H9 (cell line): Measurements from ENCODE around the gene RERE. TPM values are rescaled to one million over a fixed set of nuclear protein-coding genes. Genes with fewer than 3 reads are reported as not detected.

ENCODE experiments used
- DNase-seq: peaks from one replicate; pipeline ENCODE4 v3.0.0-alpha.2; 2017
- H2AFZ ChIP-seq: one replicate; pipeline ENCODE4 v1.6.1; 2013; ENCODE audit warnings: mild to moderate bottlenecking, low read length, control low read depth, moderate library complexity
- H2AK5ac ChIP-seq: 2 replicates; pipeline ENCODE4 v1.6.1; 2013; ENCODE audit warnings: low read length, control low read depth, mixed read lengths; ENCODE audit not compliant: insufficient read length
- H2BK120ac ChIP-seq: one replicate; pipeline ENCODE4 v1.6.1; 2013; ENCODE audit warnings: low read depth, mild to moderate bottlenecking, low read length, control low read depth, inconsistent platforms; ENCODE audit not compliant: poor library complexity, severe bottlenecking
- H2BK12ac ChIP-seq: 2 replicates; pipeline ENCODE4 v1.6.1; 2013; ENCODE audit warnings: low read length, control low read depth, mixed read lengths, low read depth; ENCODE audit not compliant: insufficient read length
- H2BK15ac ChIP-seq: 2 replicates; pipeline ENCODE4 v1.6.1; 2013; ENCODE audit warnings: low read depth, low read length, control low read depth
- H2BK20ac ChIP-seq: one replicate; pipeline ENCODE4 v1.6.1; 2013; ENCODE audit warnings: low read depth, mild to moderate bottlenecking, low read length, control low read depth, inconsistent platforms; ENCODE audit not compliant: poor library complexity, severe bottlenecking
- H2BK5ac ChIP-seq: 2 replicates; pipeline ENCODE4 v1.6.1; 2013; ENCODE audit warnings: low read length, control low read depth, mixed read lengths; ENCODE audit not compliant: insufficient read length
- H3K14ac ChIP-seq: 2 replicates; pipeline ENCODE4 v1.6.1; 2013; ENCODE audit warnings: low read length, control low read depth; ENCODE audit not compliant: insufficient read depth
- H3K18ac ChIP-seq: 2 replicates; pipeline ENCODE4 v1.6.1; 2013; ENCODE audit warnings: low read depth, mild to moderate bottlenecking, mixed read lengths, low read length, control low read depth; ENCODE audit not compliant: insufficient read length
- H3K23ac ChIP-seq: 2 replicates; pipeline ENCODE4 v1.6.1; 2013; ENCODE audit warnings: low read length, control low read depth, mixed read lengths, low read depth; ENCODE audit not compliant: insufficient read length
- H3K23me2 ChIP-seq: 2 replicates; pipeline ENCODE4 v1.6.1; 2013; ENCODE audit warnings: low read depth, mild to moderate bottlenecking, mixed read lengths, low read length, control low read depth; ENCODE audit not compliant: insufficient read length, poor library complexity, severe bottlenecking
- H3K27ac ChIP-seq: 2 replicates; pipeline ENCODE4 v1.5.1; 2013; ENCODE audit warnings: low read length, control low read depth, mixed read lengths, low read depth; ENCODE audit not compliant: insufficient read length
- H3K27me3 ChIP-seq: 2 replicates; pipeline ENCODE4 v1.6.1; 2013; ENCODE audit warnings: low read length, control low read depth, inconsistent platforms; ENCODE audit not compliant: insufficient read depth
- H3K4ac ChIP-seq: 2 replicates; pipeline ENCODE4 v1.6.1; 2013; ENCODE audit warnings: low read depth, mild to moderate bottlenecking, control low read depth, inconsistent platforms, low read length, moderate library complexity
- H3K4me1 ChIP-seq: 2 replicates; pipeline ENCODE4 v1.6.1; 2013; ENCODE audit warnings: low read length, control low read depth, inconsistent platforms; ENCODE audit not compliant: insufficient read depth
- H3K4me2 ChIP-seq: 2 replicates; pipeline ENCODE4 v1.6.1; 2013; ENCODE audit warnings: low read length, control low read depth, mixed read lengths; ENCODE audit not compliant: insufficient read length, insufficient read depth
- H3K56ac ChIP-seq: 2 replicates; pipeline ENCODE4 v1.6.1; 2013; ENCODE audit warnings: low read depth, mild to moderate bottlenecking, mixed read lengths, low read length, control low read depth; ENCODE audit not compliant: insufficient read length
- H3K79me1 ChIP-seq: 2 replicates; pipeline ENCODE4 v1.6.1; 2013; ENCODE audit warnings: low read depth, mild to moderate bottlenecking, moderate library complexity, low read length, control low read depth, inconsistent platforms; ENCODE audit not compliant: insufficient read depth, poor library complexity, severe bottlenecking
- H3K79me2 ChIP-seq: 2 replicates; pipeline ENCODE4 v1.6.1; 2013; ENCODE audit warnings: low read length, control low read depth, inconsistent platforms; ENCODE audit not compliant: insufficient read depth
- H3K9ac ChIP-seq: 2 replicates; pipeline ENCODE4 v1.6.1; 2013; ENCODE audit warnings: low read length, control low read depth, mixed read lengths; ENCODE audit not compliant: insufficient read length; ENCODE audit errors: extremely low read depth
- H3K9me3 ChIP-seq: one replicate; pipeline ENCODE4 v1.6.1; 2013; ENCODE audit warnings: low read depth, low read length, inconsistent platforms; ENCODE audit not compliant: control insufficient read depth
- H3T11ph ChIP-seq: one replicate; pipeline ENCODE4 v1.6.1; 2013; ENCODE audit warnings: mild to moderate bottlenecking, low read length, control low read depth, inconsistent platforms
- H4K20me1 ChIP-seq: one replicate; pipeline ENCODE4 v1.6.1; 2013; ENCODE audit not compliant: control insufficient read depth, insufficient read length, insufficient read depth
- H4K5ac ChIP-seq: 2 replicates; pipeline ENCODE4 v1.6.1; 2013; ENCODE audit warnings: low read depth, mild to moderate bottlenecking, mixed read lengths, low read length, control low read depth; ENCODE audit not compliant: insufficient read length
- H4K8ac ChIP-seq: replicated peaks from 2 replicates; pipeline ENCODE4 v1.6.1; 2013; ENCODE audit warnings: low read length, control low read depth, mixed read lengths, low read depth; ENCODE audit not compliant: insufficient read length
- H4K91ac ChIP-seq: 2 replicates; pipeline ENCODE4 v1.6.1; 2013; ENCODE audit warnings: low read depth, mild to moderate bottlenecking, moderate library complexity, mixed read lengths, low read length, control low read depth; ENCODE audit not compliant: insufficient read length
- H3K27ac Mint-ChIP-seq, 3 experiments: 2 replicates in 2 of 3; 3 replicates in 1 of 3; pipeline ENCODE4 v1.8.0; 2020 to 2021; ENCODE audit warnings: mixed read lengths in 3 of 3, mild to moderate bottlenecking in 1 of 3, moderate library complexity in 1 of 3
- H3K27me3 Mint-ChIP-seq: 2 replicates; pipeline ENCODE4 v1.8.0; 2021; ENCODE audit warnings: low read depth, mild to moderate bottlenecking, moderate library complexity, mixed read lengths
- H3K36me3 Mint-ChIP-seq, 3 experiments: 2 replicates in 2 of 3; 3 replicates in 1 of 3; pipeline ENCODE4 v1.8.0; 2020 to 2021; ENCODE audit warnings: low read depth in 3 of 3, mixed read lengths in 3 of 3; ENCODE audit not compliant: insufficient read depth in 1 of 3
- H3K4me1 Mint-ChIP-seq, 2 experiments: 2 replicates each; pipeline ENCODE4 v1.8.0; 2020; ENCODE audit warnings: mixed read lengths in 2 of 2
- H3K4me3 Mint-ChIP-seq, 2 experiments: 2 replicates in 1 of 2; 3 replicates in 1 of 2; pipeline ENCODE4 v1.8.0; 2020 to 2021; ENCODE audit warnings: mild to moderate bottlenecking in 2 of 2, mixed read lengths in 2 of 2, moderate library complexity in 1 of 2
- H3K9me3 Mint-ChIP-seq, 2 experiments: 2 replicates in 1 of 2; 3 replicates in 1 of 2; pipeline ENCODE4 v1.8.0; 2020; ENCODE audit warnings: mild to moderate bottlenecking in 2 of 2, mixed read lengths in 2 of 2, moderate library complexity in 1 of 2
- CTCF ChIP-seq: fragments of 200-600 bp; sonication (generic); conservative IDR thresholded peaks from 3 replicates; pipeline ENCODE4 v1.8.0; 2021; ENCODE audit warnings: antibody characterized with exemption, mild to moderate bottlenecking
- WGBS: extraction: QIAGEN DNeasy Blood & Tissue Kit; methylation state at CpG from one replicate; pipeline ENCODE4 v1.1.7; 2013; ENCODE audit warnings: missing lambda C conversion rate, low lambda C conversion rate, mixed read lengths; ENCODE audit not compliant: insufficient read length; ENCODE audit errors: extremely low coverage; 5-methylcytosine and 5-hydroxymethylcytosine counted together
- total RNA-seq: library from RNA; stranded (reverse); gene quantifications from 2 replicates; pipeline ENCODE4 v1.2.1, GENCODE V29; 2021

The RERE gene
- total RNA-seq, 1 experiment from 2014 or later: 103 TPM

- H3K27me3 Mint-ChIP-seq: no peaks in the 10 kb centered on the region
- no peak for DNase-seq
- H3K9ac ChIP-seq: no peak overlapping the region
- H3K4me1 Mint-ChIP-seq: peaks cover 10 to 15% of the 10 kb centered on the region in 2 experiments
- no peak overlapping the region for H4K5ac ChIP-seq
- H3K27me3 ChIP-seq: no peaks in the 10 kb centered on the region
- H2BK15ac ChIP-seq: no peak overlapping the region
- no peak overlapping the region for H4K8ac ChIP-seq
- H3K79me1 ChIP-seq: peaks cover 3% of the 10 kb centered on the region
- no peak overlapping the region for H3K4me3 Mint-ChIP-seq
- H3K23me2 ChIP-seq: no peaks in the 10 kb centered on the region
- H3T11ph ChIP-seq: no peak overlapping the region
- WGBS: no CpG with 5 or more reads among the region's 2 CpGs
- H3K27ac Mint-ChIP-seq: no peak overlapping the region
- no peak overlapping the region for H2BK20ac ChIP-seq
- H3K56ac ChIP-seq: no peak overlapping the region
- H3K23ac ChIP-seq: no peak overlapping the region
- H3K9me3 ChIP-seq: no peaks in the 10 kb centered on the region
- no peak overlapping the region for H2BK120ac ChIP-seq
- H3K14ac ChIP-seq: no peak overlapping the region
- peaks cover 64% of the 10 kb centered on the region for H3K79me2 ChIP-seq
- no peak overlapping the region for H2BK5ac ChIP-seq
- H2AK5ac ChIP-seq: no peak overlapping the region
- TF ChIP-seq CTCF: no peak
- H3K9me3 Mint-ChIP-seq: no peaks in the 10 kb centered on the region
- H3K4ac ChIP-seq: no peak overlapping the region
- H4K91ac ChIP-seq: no peak overlapping the region
- no peaks in the 10 kb centered on the region for H3K36me3 Mint-ChIP-seq
- H4K20me1 ChIP-seq: no peaks in the 10 kb centered on the region
- H3K4me1 ChIP-seq: peaks cover 23% of the 10 kb centered on the region
- H2BK12ac ChIP-seq: no peak overlapping the region
- H3K27ac ChIP-seq: no peak overlapping the region
- no peak overlapping the region for H2AFZ ChIP-seq
- no peak overlapping the region for H3K18ac ChIP-seq
- H3K4me2 ChIP-seq: no peak overlapping the region
Measured at GRCh38 chr1:8663915-8664329, 153.5 kb downstream of the RERE start.
